ENCODE measurements around the gene CD247.

Gene CD247

GRCh38 chr1:167463875-167464575 is 54.3 kb downstream of the CD247 start:
- H3K4me3 ChIP-seq (ENCODE audit: low read depth, low read length), result no peak overlapping the region

GRCh38 chr1:167463080-167463479 is 55.2 kb downstream of the CD247 start:
- H3K4me3 ChIP-seq (ENCODE audit: low read depth, low read length), result no peak overlapping the region

GRCh38 chr1:167462341-167462740 is 56.0 kb downstream of the CD247 start:
- no peak overlapping the region for H3K4me3 ChIP-seq (ENCODE audit: low read depth, low read length)

GRCh38 chr1:167460836-167461235 is 57.5 kb downstream of the CD247 start:
- no peak overlapping the region for H3K4me3 ChIP-seq (ENCODE audit: low read depth, low read length)

- H3K4me3 ChIP-seq (ENCODE audit: low read depth, low read length), result no peak overlapping the region
Observed at GRCh38 chr1:167457936-167458584, 60.3 kb downstream of the CD247 start.

GRCh38 chr1:167456926-167457325 is 61.4 kb downstream of the CD247 start:
- H3K4me3 ChIP-seq (ENCODE audit: low read depth, low read length), result no peak overlapping the region

- H3K4me3 ChIP-seq (ENCODE audit: low read depth, low read length), result no peak overlapping the region
Observed at GRCh38 chr1:167456524-167456923, 61.8 kb downstream of the CD247 start.

- H3K4me3 ChIP-seq (ENCODE audit: low read depth, low read length), result no peak overlapping the region
Observed at GRCh38 chr1:167455786-167456446, 62.4 kb downstream of the CD247 start.

GRCh38 chr1:167454894-167455785 is 63.2 kb downstream of the CD247 start:
- peak overlapping the region; percentile 60 for H3K4me3 ChIP-seq (ENCODE audit: low read depth, low read length)

GRCh38 chr1:167454304-167454893 is 63.9 kb downstream of the CD247 start:
- peak overlapping the region; percentile 60 for H3K4me3 ChIP-seq (ENCODE audit: low read depth, low read length)

- H3K4me3 ChIP-seq (ENCODE audit: low read depth, low read length), result no peak overlapping the region
Observed at GRCh38 chr1:167453123-167453522, 65.2 kb downstream of the CD247 start.

- H3K4me3 ChIP-seq (ENCODE audit: low read depth, low read length), result no peak overlapping the region
Observed at GRCh38 chr1:167452483-167452882, 65.8 kb downstream of the CD247 start.

- H3K4me3 ChIP-seq (ENCODE audit: low read depth, low read length), result no peak overlapping the region
Observed at GRCh38 chr1:167450843-167451242, 67.5 kb downstream of the CD247 start.

- no peak overlapping the region for H3K4me3 ChIP-seq (ENCODE audit: low read depth, low read length)
Observed at GRCh38 chr1:167447521-167448136, 70.7 kb downstream of the CD247 start.

- H3K4me3 ChIP-seq (ENCODE audit: low read depth, low read length), result no peak overlapping the region
Observed at GRCh38 chr1:167446966-167447365, 71.4 kb downstream of the CD247 start.

- no peak overlapping the region for H3K4me3 ChIP-seq (ENCODE audit: low read depth, low read length)
Observed at GRCh38 chr1:167443757-167444156, 74.6 kb downstream of the CD247 start.

GRCh38 chr1:167442854-167443565 is 75.3 kb downstream of the CD247 start:
- no peak overlapping the region for H3K4me3 ChIP-seq (ENCODE audit: low read depth, low read length)

- H3K4me3 ChIP-seq (ENCODE audit: low read depth, low read length), result no peak overlapping the region
Observed at GRCh38 chr1:167442142-167442848, 76.0 kb downstream of the CD247 start.

- no peak overlapping the region for H3K4me3 ChIP-seq (ENCODE audit: low read depth, low read length)
Observed at GRCh38 chr1:167441222-167441621, 77.1 kb downstream of the CD247 start.

Measured in iPS-11a (cell line).